HL-60 (cell line): ENCODE results near the gene LRRC74A.

Source experiments
- CTCF ChIP-seq: IDR thresholded peaks from one replicate; pipeline ENCODE4 v1.5.1; 2011; ENCODE audit warnings: low read length, control low read depth, inconsistent platforms; ENCODE audit not compliant: insufficient read depth
- POLR2AphosphoS5 ChIP-seq: IDR thresholded peaks from 2 replicates; pipeline ENCODE4 v1.6.1; 2012; ENCODE audit warnings: low read depth

- TF ChIP-seq CTCF (no peak), POLR2AphosphoS5 (no peak)
Measured at GRCh38 chr14:76918256-76918781, 92.1 kb downstream of the LRRC74A start.
